ENCODE data around the gene FGGY.

Gene FGGY

GRCh38 chr1:59686574-59686973 is 389.7 kb downstream of the FGGY start:
- no peak overlapping the region for H3K4me3 ChIP-seq (ENCODE audit: severe bottlenecking)
- H3K9me3 ChIP-seq (ENCODE audit: severe bottlenecking), result no peaks in the 10 kb centered on the region
- no peaks in the 10 kb centered on the region for H3K27me3 ChIP-seq (ENCODE audit: insufficient read depth, poor library complexity, severe bottlenecking)
- DNase-seq (ENCODE audit: low spot score) (no peak), ATAC-seq (ENCODE audit: low read depth) (no peak)
- no peak for TF ChIP-seq CTCF (IDR thresholded peaks at IDR 0.05; ENCODE audit: poor library complexity, severe bottlenecking)
- H3K27ac ChIP-seq (ENCODE audit: poor library complexity, severe bottlenecking), result no peak overlapping the region
- H3K36me3 ChIP-seq (ENCODE audit: low read depth), result no peaks in the 10 kb centered on the region
- H3K4me1 ChIP-seq (ENCODE audit: insufficient read depth, poor library complexity, severe bottlenecking), result no peaks in the 10 kb centered on the region

GRCh38 chr1:59687081-59687480 is 390.2 kb downstream of the FGGY start:
- Histone ChIP-seq H3K4me3 (ENCODE audit: severe bottlenecking) (no peak overlapping the region), H3K27ac (ENCODE audit: poor library complexity, severe bottlenecking) (no peak overlapping the region), H3K27me3 (ENCODE audit: insufficient read depth, poor library complexity, severe bottlenecking) (no peaks in the 10 kb centered on the region), H3K36me3 (ENCODE audit: low read depth) (no peaks in the 10 kb centered on the region), H3K4me1 (ENCODE audit: insufficient read depth, poor library complexity, severe bottlenecking) (no peaks in the 10 kb centered on the region), H3K9me3 (ENCODE audit: severe bottlenecking) (no peaks in the 10 kb centered on the region)
- ATAC-seq (ENCODE audit: low read depth), result no peak
- no peak for TF ChIP-seq CTCF (IDR thresholded peaks at IDR 0.05; ENCODE audit: poor library complexity, severe bottlenecking)
- no peak for DNase-seq (ENCODE audit: low spot score)

GRCh38 chr1:59688976-59689375 is 392.1 kb downstream of the FGGY start:
- Histone ChIP-seq H3K27ac (ENCODE audit: poor library complexity, severe bottlenecking) (no peak overlapping the region), H3K9me3 (ENCODE audit: severe bottlenecking) (no peaks in the 10 kb centered on the region), H3K36me3 (ENCODE audit: low read depth) (no peaks in the 10 kb centered on the region), H3K27me3 (ENCODE audit: insufficient read depth, poor library complexity, severe bottlenecking) (no peaks in the 10 kb centered on the region), H3K4me3 (ENCODE audit: severe bottlenecking) (no peak overlapping the region), H3K4me1 (ENCODE audit: insufficient read depth, poor library complexity, severe bottlenecking) (no peaks in the 10 kb centered on the region)
- DNase-seq (ENCODE audit: low spot score) (no peak), ATAC-seq (ENCODE audit: low read depth) (no peak)
- no peak for TF ChIP-seq CTCF (IDR thresholded peaks at IDR 0.05; ENCODE audit: poor library complexity, severe bottlenecking)

GRCh38 chr1:59689730-59690129 is 392.8 kb downstream of the FGGY start:
- Histone ChIP-seq H3K27ac (ENCODE audit: poor library complexity, severe bottlenecking) (no peak overlapping the region), H3K4me3 (ENCODE audit: severe bottlenecking) (no peak overlapping the region), H3K36me3 (ENCODE audit: low read depth) (no peaks in the 10 kb centered on the region), H3K4me1 (ENCODE audit: insufficient read depth, poor library complexity, severe bottlenecking) (no peaks in the 10 kb centered on the region), H3K27me3 (ENCODE audit: insufficient read depth, poor library complexity, severe bottlenecking) (no peaks in the 10 kb centered on the region), H3K9me3 (ENCODE audit: severe bottlenecking) (no peaks in the 10 kb centered on the region)
- no peak for TF ChIP-seq CTCF (IDR thresholded peaks at IDR 0.05; ENCODE audit: poor library complexity, severe bottlenecking)
- DNase-seq (ENCODE audit: low spot score) (no peak), ATAC-seq (ENCODE audit: low read depth) (no peak)

GRCh38 chr1:59690171-59690930 is 393.5 kb downstream of the FGGY start:
- H3K27ac ChIP-seq (ENCODE audit: poor library complexity, severe bottlenecking), result no peak overlapping the region
- H3K9me3 ChIP-seq (ENCODE audit: severe bottlenecking), result no peaks in the 10 kb centered on the region
- TF ChIP-seq CTCF (IDR thresholded peaks at IDR 0.05; ENCODE audit: poor library complexity, severe bottlenecking), result no peak
- H3K27me3 ChIP-seq (ENCODE audit: insufficient read depth, poor library complexity, severe bottlenecking), result no peaks in the 10 kb centered on the region
- H3K4me1 ChIP-seq (ENCODE audit: insufficient read depth, poor library complexity, severe bottlenecking), result no peaks in the 10 kb centered on the region
- H3K4me3 ChIP-seq (ENCODE audit: severe bottlenecking), result no peak overlapping the region
- DNase-seq (ENCODE audit: low spot score) (no peak), ATAC-seq (ENCODE audit: low read depth) (no peak)
- H3K36me3 ChIP-seq (ENCODE audit: low read depth), result no peaks in the 10 kb centered on the region
